GM12878 (cell line): ENCODE measurements around the gene ZNF804B. TPM values are rescaled to one million over a fixed set of nuclear protein-coding genes. Genes with fewer than 3 reads are reported as not detected.

ENCODE experiments used
- ATAC-seq: fragments of 200-7000 bp; cut with Tn5 transposase; 3 replicates; pipeline ENCODE4 v1.9.1; 2020; ENCODE audit warnings: mild to moderate bottlenecking, moderate library complexity
- BruUV-seq: library from RNA; stranded (reverse); fragments of 400-500 nt; replicated peaks from 2 replicates; lab custom pipeline; 2021; lab: Mats Ljungman, UMichigan
- CTCF ChIA-PET: fragments of 300-600 bp; sonication (Branson Sonifier 250); formaldehyde crosslinking; extraction: SDS; loops from one replicate; lab custom pipeline; 2021; ENCODE audit warnings: inconsistent platforms; lab: Yijun Ruan, JAX
- POLR2A ChIA-PET: fragments of 350-600 bp; formaldehyde crosslinking; extraction: SDS; loops from one replicate; lab custom pipeline; 2021; ENCODE audit warnings: inconsistent platforms; lab: Charles Lee
- RAD21 ChIA-PET: fragments of 300-600 bp; sonication (Branson Sonifier 250); formaldehyde crosslinking; loops from one replicate; lab custom pipeline; 2023; ENCODE audit warnings: antibody characterized with exemption; ENCODE audit not compliant: unreplicated experiment; lab: Charles Lee
- SMC1A ChIA-PET: fragments of 300-600 bp; sonication (Branson Sonifier 250); formaldehyde crosslinking; loops from one replicate; lab custom pipeline; 2023; ENCODE audit not compliant: unreplicated experiment, uncharacterized antibody; lab: Charles Lee
- DNase-seq: peaks from one replicate; pipeline ENCODE4 v3.0.0-alpha.2; 2011; ENCODE audit warnings: low read depth, low spot score
- FAIRE-seq: peaks from 3 replicates; lab custom pipeline; 2011; peaks lifted over from hg19 to GRCh38; lab: Jason Lieb, UNC
- H2AFZ ChIP-seq: 2 replicates; pipeline ENCODE4 v1.6.0; 2011; ENCODE audit warnings: low read depth, low read length, control low read depth; ENCODE audit not compliant: control insufficient read depth
- H3K27ac ChIP-seq: 2 replicates; pipeline ENCODE4 v1.5.1; 2011; ENCODE audit warnings: control low read depth; ENCODE audit not compliant: control insufficient read depth, insufficient read depth
- H3K27me3 ChIP-seq, 2 experiments: replicated peaks in 1 of 2; 2 replicates each; pipeline versions ENCODE4 v1.6.0 to v1.6.1; 2011; ENCODE audit warnings: low read length in 1 of 2; ENCODE audit not compliant: control insufficient read depth in 2 of 2, insufficient read depth in 2 of 2
- H3K36me3 ChIP-seq, 2 experiments: 2 replicates each; pipeline ENCODE4 v1.5.1; 2011; ENCODE audit warnings: low read length in 1 of 2; ENCODE audit not compliant: control insufficient read depth in 2 of 2, insufficient read depth in 2 of 2
- H3K4me1 ChIP-seq: 2 replicates; pipeline ENCODE4 v1.6.1; 2011; ENCODE audit warnings: mild to moderate bottlenecking, low read length, moderate library complexity, mixed read lengths; ENCODE audit not compliant: control insufficient read depth, insufficient read depth
- H3K4me2 ChIP-seq: 2 replicates; pipeline ENCODE4 v1.6.0; 2011; ENCODE audit warnings: control low read depth; ENCODE audit not compliant: control insufficient read depth, insufficient read depth
- H3K4me3 ChIP-seq: fragments of 200-600 bp; sonication (generic); 2 replicates; pipeline ENCODE4 v1.5.1; 2016
- H3K79me2 ChIP-seq: 2 replicates; pipeline ENCODE4 v1.6.0; 2011; ENCODE audit warnings: low read length; ENCODE audit not compliant: control insufficient read depth, insufficient read depth
- H3K9ac ChIP-seq: 2 replicates; pipeline ENCODE4 v1.8.0; 2011; ENCODE audit warnings: low read length, control low read depth, mixed read lengths; ENCODE audit not compliant: control insufficient read depth, insufficient read depth
- H3K9me3 ChIP-seq: replicated peaks from 3 replicates; pipeline ENCODE4 v1.5.1; 2011; ENCODE audit warnings: mild to moderate bottlenecking, low read length; ENCODE audit not compliant: control insufficient read depth, insufficient read depth
- H4K20me1 ChIP-seq: 2 replicates; pipeline ENCODE4 v1.6.0; 2011; ENCODE audit not compliant: control insufficient read depth, insufficient read depth
- ATF2 ChIP-seq: IDR thresholded peaks from 2 replicates; pipeline ENCODE4 v1.6.1; 2012; ENCODE audit warnings: low read length, inconsistent platforms
- BACH1 ChIP-seq: fragments of 450-650 bp; IDR thresholded peaks from 2 replicates; pipeline ENCODE4 v1.6.1; 2017; ENCODE audit warnings: mild to moderate bottlenecking, borderline replicate concordance
- CTCF ChIP-seq, 3 experiments: IDR thresholded peaks in 2 of 3; conservative IDR thresholded peaks in 1 of 3; 2 replicates each; pipeline ENCODE4 v1.5.1; 2011; ENCODE audit warnings: low read depth in 3 of 3, low read length in 3 of 3, mild to moderate bottlenecking in 3 of 3, control low read depth in 2 of 3, moderate library complexity in 2 of 3, inconsistent platforms in 1 of 3, mixed read lengths in 1 of 3; ENCODE audit not compliant: control insufficient read depth in 2 of 3, insufficient read depth in 1 of 3; ENCODE audit errors: extremely low read depth in 1 of 3
- E4F1 ChIP-seq: fragments of 450-650 bp; IDR thresholded peaks from 2 replicates; pipeline ENCODE4 v1.6.1; 2018; ENCODE audit warnings: borderline replicate concordance, mild to moderate bottlenecking; ENCODE audit not compliant: partially characterized antibody
- MTA2 ChIP-seq: fragments of 450-650 bp; IDR thresholded peaks from 2 replicates; pipeline ENCODE4 v1.6.1; 2016; ENCODE audit warnings: low read depth, mild to moderate bottlenecking, moderate library complexity
- NFIC ChIP-seq: IDR thresholded peaks from 2 replicates; pipeline ENCODE4 v1.6.1; 2012; ENCODE audit warnings: low read depth, mild to moderate bottlenecking, inconsistent platforms, low read length, moderate library complexity
- PML ChIP-seq: IDR thresholded peaks from 2 replicates; pipeline ENCODE4 v1.6.1; 2012; ENCODE audit warnings: low read length, inconsistent platforms
- POLR2AphosphoS2 ChIP-seq: IDR thresholded peaks from 2 replicates; pipeline ENCODE4 v1.6.1; 2011; ENCODE audit warnings: low read depth, mild to moderate bottlenecking, low read length, improper control_type of control experiment, moderate library complexity
- SMARCA5 ChIP-seq: fragments of 450-650 bp; IDR thresholded peaks from 2 replicates; pipeline ENCODE4 v1.6.1; 2017; ENCODE audit warnings: mild to moderate bottlenecking
- SMC3 ChIP-seq: IDR thresholded peaks from 2 replicates; pipeline ENCODE4 v1.6.1; 2011; ENCODE audit warnings: low read length, improper control_type of control experiment, borderline replicate concordance
- SRF ChIP-seq, 2 experiments: IDR thresholded peaks; 2 replicates each; pipeline ENCODE4 v1.6.1; 2011; ENCODE audit warnings: low read depth in 2 of 2, low read length in 2 of 2, mild to moderate bottlenecking in 1 of 2, moderate library complexity in 1 of 2
- TCF12 ChIP-seq: IDR thresholded peaks from 2 replicates; pipeline ENCODE4 v1.6.1; 2011; ENCODE audit warnings: low read depth, mild to moderate bottlenecking, low read length
- ZBTB4 ChIP-seq: fragments of 450-650 bp; formaldehyde crosslinking; IDR thresholded peaks from 2 replicates; pipeline ENCODE4 v1.4.0; 2022; ENCODE audit warnings: mild to moderate bottlenecking, moderate library complexity
- WGBS: methylation state at CpG from one replicate; pipeline ENCODE4 v1.1.6; 2016; ENCODE audit warnings: low lambda C conversion rate; ENCODE audit not compliant: insufficient replicate concordance, insufficient coverage; ENCODE audit errors: missing lambda C conversion rate; 5-methylcytosine and 5-hydroxymethylcytosine counted together
- in situ Hi-C: fragments of 300-500 bp; cut with MboI; formaldehyde crosslinking; loops from 9 replicates; pipeline ENCODE4 v1.14.3; 2018; ENCODE audit warnings: mixed read lengths
- intact Hi-C: fragments of 100-400 bp; cut with micrococcal nuclease; formaldehyde crosslinking; loops from one replicate; pipeline ENCODE4 v1.14.2; 2022; ENCODE audit not compliant: unreplicated experiment
- polyA plus RNA-seq, 11 experiments: library from polyadenylated mRNA; depleted of rRNA in 4 of 11; unstranded in 6 of 11; stranded (reverse) in 5 of 11; fragments of >200 nt; fragmentation: Nextera tagmentation in 4 of 11; fragmentation: Illumina TruSeq in 1 of 11; extraction: Ambion mirVana in 4 of 11; extraction: Trizol in 1 of 11; gene quantifications; 1 replicate in 1 of 11; 2 replicates in 10 of 11; pipeline versions ENCODE4 v1.2.1 to v1.2.3, GENCODE V29; 2011 to 2016; ENCODE audit warnings: inconsistent platforms in 2 of 11, missing spikeins in 2 of 11, low read depth in 1 of 11
- total RNA-seq, 4 experiments: library from RNA; depleted of rRNA in 3 of 4; stranded (reverse); fragments of >200 nt in 3 of 4; fragmentation: Illumina TruSeq in 1 of 4; extraction: Trizol in 1 of 4; gene quantifications; 2 replicates each; pipeline versions ENCODE4 v1.2.1 to v1.2.3, GENCODE V29; 2013 to 2021

Gene ZNF804B
- total and polyA plus RNA-seq, 10 of the 15 experiments (the other 5 are each of a cell fraction or from before 2014, with no cell fraction given) = not detected

GRCh38 chr7:88885131-88885530, 125.6 kb downstream of the ZNF804B start:
- Histone ChIP-seq H3K27ac (no peak overlapping the region), H3K9me3 (no peaks in the 10 kb centered on the region), H3K4me1 (no peaks in the 10 kb centered on the region), H3K4me2 (no peak overlapping the region), H3K4me3 (no peak overlapping the region), H4K20me1 (no peaks in the 10 kb centered on the region), H3K27me3 (no peaks in the 10 kb centered on the region), H3K9ac (no peak overlapping the region), H2AFZ (no peak overlapping the region), H3K79me2 (no peaks in the 10 kb centered on the region), H3K36me3 (no peaks in the 10 kb centered on the region)
- ChIA-PET POLR2A (no interaction called here), SMC1A (no interaction called here), RAD21 (interaction anchor here (0.6 kb wide), 1 partner anchor 139 kb away, joined by 3 read pairs; no protein-coding TSS in a partner anchor), CTCF (interaction anchor here (0.6 kb wide), 1 partner anchor 642 kb away, joined by 3 read pairs; no protein-coding TSS in a partner anchor)
- no peak for TF ChIP-seq SMC3
- no peak for TF ChIP-seq SRF (IDR thresholded peaks at IDR 0.05; ENCODE audit: low read depth in 2 of 2, low read length in 2 of 2)
- TF ChIP-seq PML = no peak
- no peak for TF ChIP-seq ZBTB4 (CRISPR knock-in tag)
- no peak for TF ChIP-seq MTA2
- TF ChIP-seq NFIC = no peak
- TF ChIP-seq TCF12 = no peak
- TF ChIP-seq E4F1 = no peak
- TF ChIP-seq SMARCA5 = no peak
- TF ChIP-seq ATF2 = no peak
- TF ChIP-seq POLR2AphosphoS2 = no peak
- no peak for TF ChIP-seq BACH1
- no peak for TF ChIP-seq CTCF (IDR thresholded peaks at IDR 0.05 in 2 of 3, conservative IDR thresholded peaks at IDR 0.05 in 1 of 3; ENCODE audit: control insufficient read depth in 2 of 3, extremely low read depth in 1 of 3, insufficient read depth in 1 of 3, low read depth in 3 of 3, low read length in 3 of 3)
- 21% methylated on average over 2 of the region's 2 CpGs for WGBS
- ATAC-seq = no peak
- no peak for FAIRE-seq
- in situ Hi-C loops = no loop called here
- BruUV-seq = no TSS peak
- no peak for DNase-seq
- intact Hi-C loops = no loop called here
